ENCODE results near the gene MRAS.
"Not testable (repeated sequence)": the region's sequence is repeated elsewhere in the genome, so short reads cannot be mapped to it uniquely, and the experiment has no call there.

Gene MRAS

DNA sequence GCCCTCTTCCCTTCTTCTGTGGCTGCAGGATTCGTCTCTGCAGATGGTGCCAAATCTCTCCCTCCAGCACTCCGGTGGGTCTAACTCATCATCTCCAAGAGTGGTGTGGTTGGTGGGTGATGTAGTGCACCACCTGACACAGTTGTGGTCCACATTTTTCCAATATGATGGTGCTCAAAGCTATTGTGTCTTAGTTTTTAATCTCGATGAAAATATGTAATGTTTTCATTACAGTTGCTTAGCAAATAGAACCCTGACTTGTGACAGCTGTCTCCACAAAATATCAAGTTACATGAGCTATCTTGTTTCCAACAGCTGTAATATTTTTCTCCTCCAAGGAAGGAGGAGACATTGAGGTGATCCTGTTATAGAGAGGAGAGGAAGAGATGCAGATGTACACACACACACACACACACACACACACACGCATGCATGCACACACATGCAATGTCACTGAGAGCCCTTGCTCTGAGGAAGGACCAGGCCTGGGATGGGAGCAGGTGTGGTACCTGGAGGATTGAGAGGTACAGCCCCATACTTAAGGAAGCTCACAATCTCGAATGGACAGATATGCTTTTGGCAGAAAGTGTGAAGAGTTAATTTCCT lies 70.3 kb downstream of the MRAS start:
- no peak for DNase-seq (ENCODE audit: low read depth)

DNA sequence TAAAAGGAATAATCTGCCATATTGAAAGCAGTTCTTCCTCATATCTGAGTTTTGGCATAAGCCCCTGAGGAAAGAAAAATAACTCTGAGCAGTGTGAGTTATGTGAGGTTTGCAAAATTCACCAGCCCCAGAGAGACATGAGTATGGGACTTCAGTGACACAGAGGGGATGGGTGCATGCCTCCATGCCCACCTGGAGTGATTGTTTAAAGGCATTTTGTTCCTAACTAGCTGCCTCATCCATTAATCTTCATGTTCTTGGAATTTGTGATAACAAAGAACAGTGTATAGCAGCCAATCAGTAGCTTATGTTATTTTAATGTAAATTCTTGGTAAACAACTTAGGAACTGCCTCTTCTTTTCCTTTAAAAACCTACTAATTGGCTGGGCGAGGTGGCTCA lies 74.9 kb downstream of the MRAS start:
- no peak for DNase-seq (ENCODE audit: low read depth)

DNA sequence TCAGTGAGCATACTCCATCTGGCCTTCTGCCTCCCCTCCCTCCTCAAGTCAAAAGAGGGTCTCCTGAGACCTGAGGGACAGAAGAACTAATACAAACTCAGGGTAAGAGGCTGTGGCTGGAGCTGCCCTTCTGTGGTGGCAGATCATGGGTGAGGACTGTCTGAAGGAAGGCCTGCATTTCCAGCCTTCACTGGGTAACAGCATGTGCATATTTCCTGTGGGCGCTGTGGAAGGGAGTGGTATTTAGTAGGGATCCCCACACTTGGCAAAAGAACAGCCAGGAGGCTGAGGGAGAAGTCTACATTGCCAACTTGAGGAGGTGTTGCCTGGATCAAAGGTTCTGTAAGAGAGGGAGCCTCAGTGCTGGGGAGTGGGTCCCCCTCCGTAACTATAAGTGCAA lies 75.9 kb downstream of the MRAS start:
- DNase-seq (ENCODE audit: low read depth), result no peak

DNA sequence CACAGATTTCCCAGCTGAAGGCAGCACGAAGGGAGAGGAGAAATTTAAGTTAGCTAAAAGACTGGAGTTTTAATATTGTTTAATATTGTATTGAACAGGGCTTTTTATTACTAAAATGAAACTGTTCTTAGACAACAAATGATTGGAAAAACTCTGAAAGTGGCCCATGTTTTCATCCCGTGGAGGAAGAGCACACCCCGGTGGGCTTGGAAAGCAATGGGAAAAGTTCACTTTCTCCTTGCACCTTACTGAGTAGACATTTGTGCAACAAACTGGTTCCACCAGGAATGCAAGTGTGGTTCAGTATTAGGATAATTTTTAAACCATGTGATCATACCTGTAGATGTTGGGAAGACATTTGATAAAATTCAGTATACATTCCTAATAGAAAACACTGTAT lies 77.8 kb downstream of the MRAS start:
- DNase-seq (ENCODE audit: low read depth), result no peak

DNA sequence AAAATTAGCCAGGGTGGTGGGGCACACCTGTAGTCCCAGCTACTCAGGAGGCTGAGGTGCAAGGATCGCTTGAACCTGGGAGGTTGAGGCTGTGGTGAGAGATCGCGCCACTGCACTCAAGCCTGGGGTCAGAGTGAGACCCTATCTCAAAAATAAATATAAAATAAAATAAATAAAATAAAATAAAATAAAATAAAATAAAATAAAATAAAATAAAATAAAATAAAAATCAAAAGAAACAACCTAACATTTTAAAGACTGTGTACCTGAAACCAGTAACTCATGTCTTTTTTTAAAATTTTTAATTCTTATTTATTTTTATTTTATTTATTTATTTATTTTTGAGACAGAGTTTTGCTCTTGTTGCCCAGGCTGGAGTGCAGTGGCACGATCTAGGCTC lies 78.4 kb downstream of the MRAS start:
- DNase-seq (ENCODE audit: low read depth), result not testable (repeated sequence)

DNA sequence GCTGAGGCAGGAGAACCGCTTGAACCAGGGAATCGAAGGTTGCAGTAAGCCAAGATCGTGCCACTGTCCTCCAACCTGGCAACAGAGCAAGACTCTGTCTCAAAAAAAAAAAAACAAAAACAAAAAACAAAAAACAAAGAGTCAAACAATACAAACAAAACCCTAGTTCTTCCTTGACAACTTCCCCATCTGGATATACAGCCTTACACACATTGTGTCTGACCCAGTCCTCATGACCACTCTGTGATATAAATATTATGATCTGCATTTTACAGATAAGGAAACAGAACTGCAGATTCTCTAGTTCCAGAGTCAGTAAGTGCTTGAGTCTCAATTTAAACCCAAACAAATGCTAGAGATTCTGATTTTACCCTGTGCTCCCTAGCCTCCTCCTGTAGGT lies 81.3 kb downstream of the MRAS start:
- DNase-seq (ENCODE audit: low read depth), result no peak

DNA sequence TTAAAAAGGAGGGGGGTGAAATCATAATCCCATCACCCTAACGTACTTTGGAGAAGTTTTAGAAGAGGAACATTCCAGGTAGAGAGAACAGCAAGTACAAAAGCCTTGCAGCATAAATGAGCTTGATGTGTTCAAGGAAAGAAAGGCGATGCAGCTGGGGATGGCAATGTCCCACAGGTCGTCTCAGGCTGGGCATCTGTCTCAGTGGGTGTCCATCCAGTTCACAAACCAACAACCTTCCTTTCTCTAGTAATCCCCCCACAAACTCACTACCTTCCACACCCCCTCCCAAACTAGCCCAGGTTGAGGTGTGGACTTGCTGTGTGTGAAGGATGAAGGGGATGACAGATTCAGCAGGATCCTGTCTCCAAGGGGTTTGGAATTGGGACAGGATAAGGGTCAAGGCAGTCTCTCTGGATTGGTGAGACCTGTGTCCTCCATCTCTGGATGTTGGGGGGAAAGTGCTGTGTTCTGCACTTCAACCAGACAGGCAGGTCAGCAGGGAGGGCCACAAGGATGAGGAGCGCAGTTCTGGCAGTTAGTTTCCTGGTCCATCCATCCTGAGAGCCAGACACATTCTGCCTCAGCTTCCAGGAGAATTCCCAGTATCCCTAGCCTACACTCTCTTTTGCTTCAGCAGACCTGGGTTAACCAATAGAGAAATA lies 84.3 kb downstream of the MRAS start:
- DNase-seq (ENCODE audit: low read depth), result no peak

DNA sequence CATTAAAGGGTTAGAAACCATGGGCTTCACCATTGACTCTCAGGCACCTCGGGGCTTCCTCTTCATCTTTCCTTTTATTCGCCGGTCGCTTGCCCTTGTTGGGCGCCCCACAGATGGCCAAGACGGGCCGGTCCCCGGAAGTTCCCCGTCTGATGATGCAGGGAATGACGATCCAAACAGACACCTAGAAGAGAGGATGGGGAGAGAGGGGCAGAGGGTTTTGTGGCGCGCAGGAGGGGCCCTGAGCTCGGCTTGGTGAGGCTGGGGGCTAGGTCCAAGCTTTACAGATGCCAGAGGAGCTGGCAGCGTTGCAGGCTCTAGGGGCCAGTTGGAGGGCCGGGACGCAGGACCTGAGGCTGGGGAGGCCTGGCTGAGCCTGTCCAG lies 85.5 kb downstream of the MRAS start:
- DNase-seq (ENCODE audit: low read depth), result no peak

DNA sequence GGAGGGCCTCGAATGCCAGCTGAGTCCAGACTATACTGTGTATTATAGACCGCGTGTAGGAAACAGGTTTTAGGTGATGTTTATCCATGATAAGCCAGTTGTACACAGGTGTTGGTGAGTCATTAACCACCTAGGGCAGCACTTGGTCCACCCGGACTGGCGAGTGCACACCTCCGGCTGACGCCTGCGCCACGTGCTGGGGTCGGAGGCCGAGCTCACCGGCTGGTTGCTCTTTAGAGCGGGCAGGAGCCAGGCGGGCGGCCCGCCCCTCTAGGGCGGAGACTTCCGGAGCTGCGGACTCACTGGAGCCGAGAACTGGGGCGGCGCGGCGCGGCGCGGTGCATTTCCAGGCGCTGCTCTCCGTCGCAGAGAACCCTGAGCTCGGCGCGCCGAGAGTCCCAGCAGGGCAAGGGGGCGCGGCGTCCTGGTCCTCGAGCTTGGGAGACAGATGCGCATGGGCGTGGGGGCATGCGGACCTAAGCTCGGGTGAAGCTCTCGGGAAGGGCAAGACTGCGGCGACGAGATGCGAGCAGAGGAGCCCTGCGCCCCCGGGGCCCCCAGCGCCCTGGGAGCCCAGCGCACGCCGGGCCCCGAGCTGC lies 86.0 kb downstream of the MRAS start, which contains the start of gene ESYT3:
ESYT3 (plus strand) TSS at position 341 of the 599 bp plus-strand sequence; CDS start at position 524, 183 bp downstream.
- DNase-seq (ENCODE audit: low read depth), result peak; percentile 20

DNA sequence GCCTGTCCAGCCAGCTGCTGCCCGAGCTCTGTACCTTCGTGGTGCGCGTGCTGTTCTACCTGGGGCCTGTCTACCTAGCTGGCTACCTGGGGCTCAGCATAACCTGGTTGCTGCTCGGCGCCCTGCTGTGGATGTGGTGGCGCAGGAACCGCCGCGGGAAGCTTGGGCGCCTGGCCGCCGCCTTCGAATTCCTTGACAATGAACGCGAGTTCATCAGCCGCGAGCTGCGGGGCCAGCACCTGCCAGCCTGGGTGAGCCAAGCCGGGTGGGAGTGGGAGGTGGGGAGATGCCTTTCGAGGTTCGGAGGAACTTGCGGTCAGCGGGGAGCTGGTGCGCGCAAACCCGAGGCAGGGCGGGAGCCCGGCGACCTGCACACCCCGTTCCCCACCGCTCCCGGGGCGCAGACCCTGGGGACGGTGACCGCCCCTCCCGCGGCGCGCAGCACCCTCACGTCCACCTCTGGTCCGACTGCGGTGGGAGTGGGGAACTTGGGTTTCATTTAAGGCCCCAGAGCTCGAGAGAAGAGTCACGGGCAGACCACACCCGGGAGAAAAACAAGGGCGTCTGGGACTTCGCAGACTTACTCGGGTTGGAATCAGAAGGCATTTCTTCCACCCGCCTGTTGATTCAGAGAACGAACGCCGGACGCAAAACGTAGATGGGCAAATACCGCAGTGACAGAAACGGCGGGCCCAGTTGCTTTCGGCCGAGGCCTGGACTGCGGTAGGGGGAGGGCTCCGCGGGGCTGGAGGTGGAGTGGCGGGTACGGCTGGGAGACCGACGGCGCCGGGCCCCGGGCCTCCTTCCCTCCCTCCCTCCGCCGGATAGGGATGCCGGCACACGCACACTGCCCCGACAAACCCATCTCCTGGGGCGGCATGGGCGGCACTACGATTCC lies 86.7 kb downstream of the MRAS start:
- no peak for DNase-seq (ENCODE audit: low read depth)

DNA sequence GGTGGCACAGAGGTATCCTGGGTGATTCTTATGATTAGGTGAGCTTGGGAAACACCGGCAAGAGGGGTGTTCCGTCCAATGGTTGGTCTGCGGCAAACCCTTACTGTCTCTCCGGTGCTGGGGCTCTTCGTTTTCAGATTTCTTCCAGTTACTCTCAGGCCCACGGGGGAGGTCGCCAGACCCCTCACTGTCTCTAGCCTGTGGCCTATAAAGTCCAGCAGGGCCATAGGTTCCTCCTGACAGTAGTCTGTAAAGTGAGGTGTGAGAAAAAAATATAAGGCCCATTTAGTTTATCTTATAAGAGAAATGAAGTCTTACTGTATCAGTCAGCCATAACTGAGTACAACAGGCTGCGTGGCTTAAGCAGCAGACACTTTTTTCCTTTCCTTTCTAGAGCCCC lies 87.5 kb downstream of the MRAS start:
- DNase-seq (ENCODE audit: low read depth), result no peak

DNA sequence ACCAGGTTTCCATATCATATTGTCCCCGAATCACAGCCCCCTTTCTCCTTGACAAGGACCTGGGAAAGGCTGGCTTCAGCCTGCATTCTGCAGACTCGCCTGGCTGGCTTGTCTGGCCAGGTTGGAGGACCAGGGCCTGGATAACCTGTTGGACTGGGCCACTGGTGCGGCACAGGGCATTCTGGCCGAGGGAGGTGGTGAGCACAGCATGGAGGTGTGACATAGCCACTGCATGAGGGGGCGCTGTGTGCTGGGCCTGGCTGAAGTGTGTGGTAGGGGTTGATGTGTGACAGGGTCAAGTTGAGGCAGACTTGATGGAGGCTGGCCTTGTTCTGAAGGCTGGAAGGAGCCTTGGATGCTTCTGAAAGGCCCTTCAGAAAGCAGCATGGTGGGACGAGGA lies 88.9 kb downstream of the MRAS start:
- DNase-seq (ENCODE audit: low read depth), result no peak

DNA sequence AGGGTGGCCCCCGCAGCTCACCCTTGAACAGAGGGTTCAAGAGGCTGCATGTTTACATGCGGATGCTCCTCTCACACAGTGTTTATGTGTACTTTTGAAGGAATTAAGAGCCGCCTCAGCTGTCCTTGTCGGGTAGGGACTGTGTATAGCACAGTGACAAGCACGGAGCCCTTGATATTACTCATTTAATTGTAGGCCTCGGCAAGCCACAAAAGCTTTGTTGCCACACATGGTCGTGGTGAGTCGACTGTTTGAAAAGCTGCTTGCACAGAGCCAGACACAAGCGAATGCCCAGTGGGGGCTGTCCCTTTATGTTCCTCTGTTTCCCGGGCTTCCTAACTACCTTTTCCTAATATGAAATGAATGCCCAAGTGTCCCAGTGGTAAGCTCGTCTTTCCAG lies 90.5 kb downstream of the MRAS start:
- no peak for DNase-seq (ENCODE audit: low read depth)

DNA sequence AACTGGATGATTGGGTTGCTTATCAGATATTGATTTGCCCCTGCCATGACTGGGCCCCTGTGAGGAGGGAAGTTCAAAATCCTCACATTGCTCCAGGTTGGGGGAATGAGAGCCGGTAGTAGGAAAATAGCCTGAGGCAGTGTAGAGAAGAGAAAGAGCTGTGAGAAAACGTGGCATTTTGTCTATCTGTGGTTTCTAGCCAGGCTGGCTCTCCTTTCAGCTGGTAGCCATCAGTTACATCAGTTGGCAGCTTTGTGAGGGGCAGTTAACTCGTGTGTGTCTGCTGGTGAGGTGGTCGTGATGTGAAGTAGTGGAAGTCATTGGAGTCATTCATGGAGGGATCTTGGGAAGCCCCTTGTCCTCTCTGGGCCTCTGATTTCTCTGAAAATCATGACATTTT lies 91.3 kb downstream of the MRAS start:
- no peak for DNase-seq (ENCODE audit: low read depth)

DNA sequence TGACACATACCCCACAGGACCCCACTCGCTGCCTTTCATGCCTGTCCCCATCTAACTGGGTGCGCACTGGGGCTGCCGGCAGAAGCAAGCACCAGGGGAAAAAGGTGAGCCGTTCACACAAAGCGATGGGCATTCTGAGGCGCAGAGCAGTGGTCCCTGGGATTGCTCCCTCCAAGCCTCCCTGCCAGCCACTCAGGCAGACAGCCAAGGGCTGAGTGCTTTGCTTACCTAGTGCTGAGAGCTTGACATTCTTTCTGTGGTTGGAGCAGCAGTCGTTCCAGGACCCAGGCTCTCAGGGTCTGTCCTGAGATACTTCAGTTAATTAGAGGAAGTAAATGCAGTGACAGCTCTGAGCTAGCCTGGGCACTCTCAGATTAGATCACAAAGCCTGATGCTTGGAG lies 91.7 kb downstream of the MRAS start:
- no peak for DNase-seq (ENCODE audit: low read depth)

DNA sequence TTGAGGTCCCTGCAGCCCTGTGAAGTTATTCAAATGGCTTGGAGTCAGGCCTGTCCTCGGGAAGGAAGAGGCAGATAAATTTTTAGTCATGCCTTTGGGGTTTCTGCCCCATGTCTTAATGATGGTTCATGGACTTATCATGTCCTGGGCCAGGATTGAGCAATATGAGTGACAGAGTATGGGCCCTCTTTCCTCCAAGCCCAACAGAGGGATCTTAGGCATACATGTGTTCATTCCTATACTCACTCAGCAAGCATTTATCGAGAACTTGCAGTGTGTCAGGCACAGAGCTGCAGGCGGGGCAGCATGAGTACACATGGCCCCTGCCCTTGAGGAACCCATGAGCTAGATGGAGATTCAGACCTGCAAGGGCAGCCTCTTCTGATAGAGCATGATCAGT lies 92.2 kb downstream of the MRAS start:
- DNase-seq (ENCODE audit: low read depth), result no peak

DNA sequence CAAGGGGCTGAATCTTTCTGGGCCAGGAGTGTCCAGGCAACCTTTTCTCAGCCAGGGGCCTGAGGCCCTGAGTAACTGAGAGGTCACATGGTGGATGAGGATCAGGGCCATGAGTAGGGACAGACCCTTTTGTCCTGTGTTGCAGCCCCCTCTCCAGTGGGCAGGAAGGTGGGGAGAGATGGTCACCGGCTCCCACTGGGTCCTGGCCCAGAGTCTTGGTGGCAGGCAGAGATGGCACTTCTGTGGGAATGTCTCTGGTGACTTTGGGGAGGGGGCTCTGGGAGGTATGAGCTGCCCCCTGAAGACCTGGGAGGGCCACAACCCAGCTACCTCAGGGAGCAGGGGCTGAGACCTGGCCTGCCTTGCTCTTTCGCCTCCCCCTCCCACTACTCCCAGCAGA lies 92.9 kb downstream of the MRAS start:
- no peak for DNase-seq (ENCODE audit: low read depth)

DNA sequence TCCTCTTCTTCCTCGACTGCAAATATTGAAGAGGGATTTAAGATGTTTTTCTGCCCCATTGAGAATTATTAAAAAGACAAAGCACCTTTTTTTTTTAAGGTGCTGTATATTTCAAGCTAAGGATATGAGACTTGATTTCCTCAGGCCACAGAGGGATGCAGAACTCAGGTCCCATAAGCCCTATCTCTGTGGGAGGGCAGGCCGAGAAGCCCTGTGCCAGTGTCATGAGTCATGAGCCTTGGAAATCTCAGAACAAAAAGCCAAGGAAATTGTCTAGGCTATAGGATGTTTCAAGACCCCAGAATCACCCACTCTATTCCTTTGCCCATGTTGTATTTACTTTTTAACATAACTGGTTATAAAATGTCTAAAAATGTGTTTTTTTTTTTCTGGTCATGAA lies 93.4 kb downstream of the MRAS start:
- no peak for DNase-seq (ENCODE audit: low read depth)

DNA sequence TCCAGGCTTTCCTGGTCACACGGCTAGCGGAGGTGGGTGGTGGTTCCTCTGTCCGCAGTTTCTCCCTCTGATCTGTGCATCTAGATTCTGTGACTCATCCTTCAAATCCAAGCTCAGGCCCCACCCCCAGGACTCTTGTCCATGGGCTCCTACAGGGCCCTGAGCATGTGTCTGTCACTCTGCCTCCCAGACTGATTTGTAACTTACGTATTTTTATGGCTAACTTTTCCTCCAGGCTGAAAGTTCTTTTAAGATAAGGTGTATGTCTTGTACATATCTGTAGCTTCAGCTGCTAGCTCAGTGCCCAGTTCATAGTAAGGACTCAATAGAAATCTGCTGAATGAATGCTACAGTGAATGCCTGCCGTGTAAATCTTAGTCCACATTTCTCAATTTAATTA lies 94.1 kb downstream of the MRAS start:
- DNase-seq (ENCODE audit: low read depth), result no peak

DNA sequence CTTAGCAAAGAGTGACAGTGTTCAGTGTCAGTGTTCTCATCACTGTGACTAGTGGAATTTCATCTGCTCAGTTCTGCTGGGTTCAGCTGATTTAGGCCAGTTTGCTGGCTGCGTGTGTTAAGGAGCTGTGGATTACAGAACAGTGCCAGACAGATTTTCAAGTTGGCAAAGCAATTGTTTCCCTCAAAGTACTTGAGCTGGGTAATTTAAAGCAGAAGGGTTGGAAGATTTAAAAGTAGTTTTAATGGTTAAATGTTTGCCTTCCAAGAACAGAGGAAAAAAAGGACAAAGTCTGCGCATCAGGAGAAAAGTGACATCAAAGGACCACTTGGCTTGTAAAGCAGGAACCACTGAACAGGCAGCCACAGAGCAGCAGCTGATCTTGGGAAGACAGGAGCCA lies 94.7 kb downstream of the MRAS start:
- no peak for DNase-seq (ENCODE audit: low read depth)

DNA sequence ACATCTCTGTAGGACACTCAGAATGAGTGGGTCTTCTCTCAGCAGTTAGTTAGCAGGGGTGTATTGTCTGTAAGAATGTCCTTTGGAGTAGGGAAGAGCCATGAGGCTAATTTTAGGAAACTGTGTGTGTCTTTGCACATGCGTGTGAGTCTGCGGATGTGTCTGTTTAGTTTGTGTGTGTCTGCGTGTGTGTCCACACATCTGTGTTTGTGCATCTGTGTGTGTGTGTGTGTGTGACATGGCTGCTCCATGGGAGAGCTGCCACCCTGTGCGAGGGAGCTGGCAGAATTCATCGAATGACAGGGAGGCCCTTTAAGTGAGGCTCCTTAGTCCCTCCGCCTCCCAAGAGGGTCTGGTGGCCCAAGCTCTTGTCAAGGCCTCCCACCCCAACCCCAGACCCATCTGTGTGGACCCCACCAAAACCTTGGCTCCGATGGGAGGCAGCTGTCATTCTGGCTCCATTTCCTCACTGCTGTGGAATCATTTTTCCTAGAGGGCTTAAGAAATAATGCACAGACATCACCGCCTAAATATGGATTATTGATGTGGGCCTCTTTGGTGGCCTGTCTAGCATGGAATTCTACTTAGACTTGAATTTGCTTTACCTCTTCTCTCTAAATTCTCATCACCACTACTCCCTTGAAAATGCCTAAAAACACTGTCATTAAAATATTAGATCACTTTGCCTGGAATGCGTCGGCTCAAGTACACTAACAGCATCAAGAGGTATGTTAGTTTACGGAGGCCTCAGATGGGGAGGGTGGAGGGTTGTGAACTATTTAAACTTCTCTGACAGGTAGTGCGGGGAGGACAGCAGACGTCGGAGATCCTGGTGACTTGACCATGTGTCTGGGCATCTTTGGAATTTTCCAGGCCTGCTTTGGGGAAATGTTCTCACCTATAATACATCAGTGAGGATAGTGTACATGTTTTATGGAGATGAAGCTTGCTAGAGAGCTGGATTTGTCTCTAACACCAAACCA lies 95.4 kb downstream of the MRAS start:
- no peak for DNase-seq (ENCODE audit: low read depth)

DNA sequence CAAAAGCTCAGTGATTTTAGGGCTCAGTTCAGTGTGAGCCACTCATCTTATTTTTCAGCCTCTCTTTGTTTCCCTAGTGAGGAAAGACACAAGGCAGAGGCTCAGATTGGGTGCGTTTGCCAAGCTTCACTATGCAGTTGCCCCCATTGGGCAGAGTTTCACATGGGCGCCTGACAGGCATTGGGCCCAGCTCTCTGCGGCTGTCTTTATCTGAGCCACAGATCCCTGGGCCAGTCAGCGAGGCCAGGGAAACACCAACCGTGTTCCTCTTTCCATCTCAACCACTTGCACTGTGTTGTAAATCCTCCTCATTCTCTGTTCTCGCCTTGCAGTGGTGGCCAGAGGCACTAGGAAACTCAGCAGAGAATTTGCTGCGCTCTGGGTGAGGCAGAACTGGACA lies 96.9 kb downstream of the MRAS start:
- DNase-seq (ENCODE audit: low read depth), result no peak
